Stimulated activated naive B cell treated with anti-CD40 and anti-IgM and Interleukin-4, amounts not matched to agents 10 μg/mL and 1 μg/mL and 100 μg/mL, for 72 hours (primary cell): ENCODE results near the gene CMTM7.

Experiments used
- ATAC-seq, 2 donors: fragments of 150-1000 bp; cut with Tn5 transposase; replicated peaks; 2 replicates each; pipeline ENCODE4 v1.10.0; 2021; ENCODE audit warnings: moderate library complexity in 1 of 2
- DNase-seq: peaks from one replicate; pipeline ENCODE4 v3.0.0; 2021
- H3K27ac Mint-ChIP-seq: one replicate; pipeline ENCODE4 v1.8.0; 2022; ENCODE audit warnings: mild to moderate bottlenecking, mixed read lengths
- H3K27me3 Mint-ChIP-seq, 2 donors: one replicate each; pipeline ENCODE4 v1.8.0; 2022; ENCODE audit warnings: mixed read lengths in 2 of 2
- H3K36me3 Mint-ChIP-seq, 2 donors: one replicate each; pipeline ENCODE4 v1.8.0; 2022; ENCODE audit warnings: mixed read lengths in 2 of 2, mild to moderate bottlenecking in 1 of 2
- H3K4me1 Mint-ChIP-seq, 2 donors: one replicate each; pipeline ENCODE4 v1.8.0; 2022; ENCODE audit warnings: mixed read lengths in 2 of 2, mild to moderate bottlenecking in 1 of 2
- H3K4me3 Mint-ChIP-seq, 2 donors: one replicate each; pipeline ENCODE4 v1.8.0; 2022; ENCODE audit warnings: mild to moderate bottlenecking in 2 of 2, mixed read lengths in 2 of 2, moderate library complexity in 1 of 2
- H3K9me3 Mint-ChIP-seq, 2 donors: one replicate each; pipeline ENCODE4 v1.8.0; 2022; ENCODE audit warnings: mixed read lengths in 2 of 2, mild to moderate bottlenecking in 1 of 2

Gene CMTM7

GRCh38 chr3:32500231-32500630, 108.6 kb downstream of the CMTM7 start:
- DNase-seq (no peak), ATAC-seq (no peak)
- peaks cover 34 to 40% of the 10 kb centered on the region in 2 donors for H3K36me3 Mint-ChIP-seq
- H3K27me3 Mint-ChIP-seq, result no peaks in the 10 kb centered on the region
- H3K27ac Mint-ChIP-seq, result peak overlapping the region; percentile 56
- H3K4me3 Mint-ChIP-seq, result peak overlapping the region; percentile 97
- peaks cover 19 to 60% of the 10 kb centered on the region in 2 donors for H3K4me1 Mint-ChIP-seq
- peaks cover 3 to 5% of the 10 kb centered on the region in 2 donors for H3K9me3 Mint-ChIP-seq

DNA sequence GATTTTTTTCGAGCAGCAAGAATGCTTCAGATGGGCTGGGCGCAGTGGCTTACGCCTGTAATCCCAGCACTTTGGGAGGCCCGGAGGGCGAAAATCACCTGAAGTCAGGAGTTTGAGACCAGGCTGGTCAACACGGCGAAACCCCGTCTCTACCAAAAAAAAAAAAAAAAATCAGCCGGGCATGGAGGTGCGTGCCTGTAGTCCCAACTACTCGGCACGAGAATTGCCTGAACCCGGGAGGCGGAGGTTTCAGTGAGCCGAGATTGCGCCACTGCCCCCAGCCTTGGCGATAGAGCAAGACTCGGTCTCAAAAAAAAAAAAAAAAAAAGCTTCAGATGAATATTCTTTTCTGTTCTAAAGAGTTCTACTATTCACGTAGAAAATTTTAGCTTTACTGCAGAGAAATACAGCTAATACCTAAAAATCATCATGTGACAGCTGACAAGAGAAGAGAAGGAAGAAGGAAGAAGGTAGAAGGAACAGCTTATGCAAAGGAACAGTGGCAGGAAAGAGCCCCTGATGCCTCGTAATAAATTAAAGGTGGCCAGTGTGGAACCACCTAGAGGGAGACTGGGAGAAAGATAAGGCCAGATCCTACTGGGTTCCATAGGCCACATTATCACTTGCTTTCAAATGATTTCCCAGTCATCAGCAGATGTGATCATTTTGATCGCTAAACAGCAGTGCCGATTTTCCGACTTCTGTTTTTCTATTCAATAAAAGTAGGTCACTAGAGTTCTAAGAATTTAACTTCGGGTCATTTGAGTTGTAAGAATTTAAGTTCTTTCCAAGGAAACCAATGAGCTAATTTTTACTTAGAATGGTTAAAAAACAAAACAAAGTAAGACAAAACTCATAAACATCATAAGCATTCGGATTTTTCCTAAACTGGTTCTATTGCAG, 109.5 kb downstream of the CMTM7 start:
- Mint-ChIP-seq H3K4me1 (peaks cover 16 to 51% of the 10 kb centered on the region in 2 donors), H3K27ac (peak overlapping the region; percentile 56), H3K36me3 (peaks cover 28 to 33% of the 10 kb centered on the region in 2 donors)

GRCh38 chr3:32501783-32502117, 110.1 kb downstream of the CMTM7 start:
- Mint-ChIP-seq H3K9me3 (peaks cover under 1 to 1% of the 10 kb centered on the region in 2 donors), H3K4me3 (peak overlapping the region; percentile 97), H3K27me3 (no peaks in the 10 kb centered on the region), H3K36me3 (peaks cover 22 to 28% of the 10 kb centered on the region in 2 donors), H3K27ac (peak overlapping the region; percentile 96), H3K4me1 (peaks cover 13 to 45% of the 10 kb centered on the region in 2 donors)
- DNase-seq (no peak), ATAC-seq (no peak)

More for the DNA sequence above, 109.5 kb downstream of the CMTM7 start:
- peak overlapping the region; percentile 97 for H3K4me3 Mint-ChIP-seq
- ATAC-seq (no peak), DNase-seq (no peak)
- H3K27me3 Mint-ChIP-seq, result no peaks in the 10 kb centered on the region
- H3K9me3 Mint-ChIP-seq, result peaks cover 3 to 5% of the 10 kb centered on the region in 2 donors

DNA sequence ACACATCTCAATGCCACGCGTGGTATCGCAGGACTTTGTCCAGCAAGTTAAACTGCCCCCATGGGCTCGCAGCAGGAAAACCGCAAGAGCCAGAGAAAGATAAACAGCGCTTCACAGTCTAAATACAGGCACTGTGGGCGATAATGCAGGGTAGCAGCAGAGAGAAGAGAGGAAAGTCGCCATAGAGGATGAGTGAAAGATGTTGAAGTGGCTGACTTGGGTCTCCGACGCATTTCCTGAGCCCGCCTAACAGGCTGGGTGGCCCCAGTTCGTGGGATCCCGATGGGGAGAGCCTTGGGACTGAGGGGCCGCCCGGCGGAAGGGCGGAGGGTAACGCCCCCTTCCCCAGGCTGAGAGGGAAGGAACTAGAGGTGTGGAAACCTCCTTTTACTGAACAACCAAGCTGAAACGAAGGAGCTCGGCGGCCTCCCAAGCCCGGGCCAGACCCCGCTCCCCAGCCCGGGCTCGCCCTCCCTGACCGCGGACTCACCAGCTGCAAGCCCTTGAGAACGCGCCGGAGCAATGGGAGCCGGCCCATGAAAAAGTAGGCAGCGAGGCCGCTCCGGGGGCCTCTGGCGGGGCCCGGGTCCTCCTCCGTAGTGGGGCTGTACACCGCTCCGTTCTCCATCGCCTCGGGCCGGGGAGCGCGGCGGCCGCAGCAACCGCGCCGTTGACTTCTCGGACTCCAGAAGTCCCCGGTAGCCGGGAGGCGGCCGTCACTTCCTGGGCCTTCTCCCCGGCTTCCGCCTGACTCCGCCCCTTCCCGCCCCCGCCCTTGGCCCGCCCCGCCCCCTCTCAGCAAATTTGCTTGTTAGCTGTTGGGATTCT, 110.7 kb downstream of the CMTM7 start, which contains the start of gene CMTM6:
TSS of gene CMTM6 (minus strand) at position 735 of the 828 bp plus-strand sequence. CDS start at position 628, 107 bp downstream.
- Mint-ChIP-seq H3K27ac (peak within 1 kb of the TSS; percentile 96), H3K4me1 (peaks cover 12 to 42% of the 10 kb centered on the region in 2 donors), H3K27me3 (no peaks in the 10 kb centered on the region), H3K36me3 (peaks cover 20 to 25% of the 10 kb centered on the region in 2 donors), H3K9me3 (no peaks in the 10 kb centered on the region), H3K4me3 (peak within 1 kb of the TSS; percentile 97)
- DNase-seq (peak; percentile 69), ATAC-seq (peak; percentile 74 to 79)

GRCh38 chr3:32502946-32503286, 111.3 kb downstream of the CMTM7 start:
- Mint-ChIP-seq H3K27me3 (no peaks in the 10 kb centered on the region), H3K4me1 (peaks cover 10 to 36% of the 10 kb centered on the region in 2 donors), H3K36me3 (peaks cover 17 to 23% of the 10 kb centered on the region in 2 donors), H3K27ac (peak overlapping the region; percentile 96), H3K9me3 (no peaks in the 10 kb centered on the region), H3K4me3 (peak overlapping the region; percentile 97)
- ATAC-seq (peak; percentile 10 to 12), DNase-seq (no peak)
